ENCODE results near the gene GABARAP.

GABARAP gene

GRCh38 chr17:7205561-7205960 is 36.7 kb downstream of the GABARAP start:
- no peak for DNase-seq (ENCODE audit: low spot score)

- peak; percentile 94 for DNase-seq (ENCODE audit: low spot score)
Observed at GRCh38 chr17:7204828-7205461, 37.3 kb downstream of the GABARAP start.

GRCh38 chr17:7204336-7204735 is 37.9 kb downstream of the GABARAP start:
- DNase-seq (ENCODE audit: low spot score), result no peak

- DNase-seq (ENCODE audit: low spot score), result no peak
Observed at GRCh38 chr17:7203391-7203790, 38.9 kb downstream of the GABARAP start.

- DNase-seq (ENCODE audit: low spot score), result no peak
Observed at GRCh38 chr17:7196651-7197401, 45.4 kb downstream of the GABARAP start.

- no peak for DNase-seq (ENCODE audit: low spot score)
Observed at GRCh38 chr17:7195971-7196370, 46.3 kb downstream of the GABARAP start.

GRCh38 chr17:7192271-7192937 is 49.8 kb downstream of the GABARAP start:
- DNase-seq (ENCODE audit: low spot score), result no peak

- peak; percentile 76 for DNase-seq (ENCODE audit: low spot score)
Observed at GRCh38 chr17:7191571-7192270, 50.5 kb downstream of the GABARAP start.

GRCh38 chr17:7191069-7191468 is 51.2 kb downstream of the GABARAP start:
- DNase-seq (ENCODE audit: low spot score), result no peak

GRCh38 chr17:7190276-7190917 is 51.9 kb downstream of the GABARAP start:
- DNase-seq (ENCODE audit: low spot score), result no peak

Measured in AG20443 (cell line).